GM19467 (cell line): ENCODE results near the gene PREP.
"Not testable (repeated sequence)": the region's sequence is repeated elsewhere in the genome, so short reads cannot be mapped to it uniquely, and the experiment has no call there.

Experiments
- ATAC-seq: cut with Tn5 transposase; IDR thresholded peaks from one replicate; pipeline ENCODE4 v1.9.1; 2021; ENCODE audit warnings: mild to moderate bottlenecking, moderate library complexity; ENCODE audit not compliant: unreplicated experiment

The PREP gene

GRCh38 chr6:105402939-105403935 is at the start of gene PREP:
Gene PREP, minus strand, starts transcription at chr6:105403082. Its CDS starts 191 bp downstream, at chr6:105402891.
- peak; percentile 91 for ATAC-seq

- no peak for ATAC-seq
These were observed 49.5 kb upstream of the PREP start for GRCh38 chr6:105452376-105452775.

- no peak for ATAC-seq
These were observed 47.0 kb upstream of the PREP start for GRCh38 chr6:105449756-105450390.

GRCh38 chr6:105445481-105445880 is 42.6 kb upstream of the PREP start:
- ATAC-seq, result no peak

GRCh38 chr6:105443941-105444340 is 41.1 kb upstream of the PREP start:
- ATAC-seq, result no peak

- no peak for ATAC-seq
These were observed 39.5 kb upstream of the PREP start for GRCh38 chr6:105442369-105442768.

GRCh38 chr6:105437236-105437635 is 34.4 kb upstream of the PREP start:
- no peak for ATAC-seq

GRCh38 chr6:105433723-105434122 is 30.8 kb upstream of the PREP start:
- no peak for ATAC-seq

- no peak for ATAC-seq
These were observed 29.9 kb upstream of the PREP start for GRCh38 chr6:105432797-105433196.

GRCh38 chr6:105431226-105431625 is 28.3 kb upstream of the PREP start:
- ATAC-seq, result no peak

- no peak for ATAC-seq
These were observed 27.8 kb upstream of the PREP start for GRCh38 chr6:105430685-105431084.

- no peak for ATAC-seq
These were observed 26.8 kb upstream of the PREP start for GRCh38 chr6:105429676-105430075.

GRCh38 chr6:105428342-105428957 is 25.6 kb upstream of the PREP start:
- ATAC-seq, result no peak

- peak; percentile 58 for ATAC-seq
These were observed 21.4 kb upstream of the PREP start for GRCh38 chr6:105424175-105424783.

- ATAC-seq, result not testable (repeated sequence)
These were observed 14.1 kb upstream of the PREP start for GRCh38 chr6:105416971-105417370.

- ATAC-seq, result no peak
These were observed 6.9 kb upstream of the PREP start for GRCh38 chr6:105409734-105410133.

GRCh38 chr6:105402090-105402938 is 568 bp downstream of the PREP start:
- ATAC-seq, result peak; percentile 43

- no peak for ATAC-seq
These were observed 1.4 kb downstream of the PREP start for GRCh38 chr6:105401247-105402089.

- no peak for ATAC-seq
These were observed 2.4 kb downstream of the PREP start for GRCh38 chr6:105400501-105400900.
